Calu3 (cell line): Measurements from ENCODE around the gene BUB1B. TPM values are rescaled to one million over a fixed set of nuclear protein-coding genes. Genes with fewer than 3 reads are reported as not detected.

ENCODE experiments used
- BruUV-seq: library from RNA; stranded (reverse); fragments of 400-500 nt; replicated peaks from 2 replicates; lab custom pipeline; 2021; lab: Mats Ljungman, UMichigan
- CTCF ChIA-PET: fragments of 300-600 bp; sonication (Branson Sonifier 250); formaldehyde crosslinking; loops from one replicate; lab custom pipeline; 2022; ENCODE audit warnings: antibody characterized with exemption; lab: Charles Lee
- DNase-seq: peaks from one replicate; pipeline ENCODE4 v3.0.0; 2022
- H3K27ac Mint-ChIP-seq: one replicate; pipeline ENCODE4 v1.8.0; 2022; ENCODE audit warnings: mixed read lengths; ENCODE audit not compliant: unreplicated experiment
- H3K27me3 Mint-ChIP-seq: one replicate; pipeline ENCODE4 v1.8.0; 2022; ENCODE audit warnings: mixed read lengths; ENCODE audit not compliant: unreplicated experiment
- H3K36me3 Mint-ChIP-seq: one replicate; pipeline ENCODE4 v1.8.0; 2022; ENCODE audit warnings: mild to moderate bottlenecking, moderate library complexity, mixed read lengths; ENCODE audit not compliant: insufficient read depth, unreplicated experiment
- H3K4me1 Mint-ChIP-seq: one replicate; pipeline ENCODE4 v1.8.0; 2022; ENCODE audit warnings: mild to moderate bottlenecking, low read depth, mixed read lengths; ENCODE audit not compliant: unreplicated experiment
- H3K4me3 Mint-ChIP-seq: one replicate; pipeline ENCODE4 v1.8.0; 2022; ENCODE audit warnings: mild to moderate bottlenecking, low read depth, moderate library complexity, mixed read lengths; ENCODE audit not compliant: unreplicated experiment
- H3K9me3 Mint-ChIP-seq: one replicate; pipeline ENCODE4 v1.8.0; 2022; ENCODE audit warnings: low read depth, mixed read lengths; ENCODE audit not compliant: unreplicated experiment
- CTCF ChIP-seq: fragments of 200-600 bp; IDR thresholded peaks from one replicate; pipeline ENCODE4 v1.8.0; 2022; ENCODE audit warnings: antibody characterized with exemption; ENCODE audit not compliant: unreplicated experiment
- intact Hi-C: fragments of 100-400 bp; cut with micrococcal nuclease; formaldehyde crosslinking; loops from one replicate; pipeline ENCODE4 v1.10.0; 2022; ENCODE audit not compliant: unreplicated experiment
- total RNA-seq: library from RNA; stranded (reverse); gene quantifications from 2 replicates; pipeline ENCODE4 v1.2.3, GENCODE V29; 2022

BUB1B gene
- total RNA-seq, 1 experiment from 2014 or later: 41.8 TPM

- Mint-ChIP-seq H3K9me3 (no peaks in the 10 kb centered on the region), H3K4me1 (no peaks in the 10 kb centered on the region), H3K36me3 (peaks cover 3% of the 10 kb centered on the region), H3K4me3 (no peak overlapping the region), H3K27ac (no peak overlapping the region), H3K27me3 (no peaks in the 10 kb centered on the region)
- DNase-seq: no peak
- CTCF ChIA-PET: no interaction called here
- no TSS peak for BruUV-seq
- TF ChIP-seq CTCF: no peak
- intact Hi-C loops: no loop called here
These were observed 97.0 kb downstream of the BUB1B start for GRCh38 chr15:40257656-40258450.

- no peak overlapping the region for H3K4me3 Mint-ChIP-seq
- TF ChIP-seq CTCF: no peak
- H3K36me3 Mint-ChIP-seq: no peaks in the 10 kb centered on the region
- H3K27me3 Mint-ChIP-seq: no peaks in the 10 kb centered on the region
- no peak for DNase-seq
- intact Hi-C loops: no loop called here
- no peaks in the 10 kb centered on the region for H3K4me1 Mint-ChIP-seq
- BruUV-seq: no TSS peak
- CTCF ChIA-PET: no interaction called here
- no peaks in the 10 kb centered on the region for H3K9me3 Mint-ChIP-seq
- H3K27ac Mint-ChIP-seq: no peak overlapping the region
These were observed 97.7 kb downstream of the BUB1B start for GRCh38 chr15:40258544-40258943.

GRCh38 chr15:40259021-40259420, 98.2 kb downstream of the BUB1B start:
- no peak for DNase-seq
- no peak overlapping the region for H3K4me3 Mint-ChIP-seq
- H3K27me3 Mint-ChIP-seq: no peaks in the 10 kb centered on the region
- BruUV-seq: no TSS peak
- intact Hi-C loops: no loop called here
- H3K4me1 Mint-ChIP-seq: no peaks in the 10 kb centered on the region
- no peaks in the 10 kb centered on the region for H3K9me3 Mint-ChIP-seq
- no peaks in the 10 kb centered on the region for H3K36me3 Mint-ChIP-seq
- H3K27ac Mint-ChIP-seq: no peak overlapping the region
- CTCF ChIA-PET: no interaction called here
- TF ChIP-seq CTCF: no peak

GRCh38 chr15:40263024-40263754, 102.3 kb downstream of the BUB1B start:
- H3K4me3 Mint-ChIP-seq: no peak overlapping the region
- no peaks in the 10 kb centered on the region for H3K27me3 Mint-ChIP-seq
- no TSS peak for BruUV-seq
- no peaks in the 10 kb centered on the region for H3K36me3 Mint-ChIP-seq
- intact Hi-C loops: no loop called here
- no peaks in the 10 kb centered on the region for H3K4me1 Mint-ChIP-seq
- no peak for DNase-seq
- CTCF ChIA-PET: interaction anchor here (0.5 kb wide), 1 partner anchor 83 kb away, joined by 10 read pairs; no protein-coding TSS in a partner anchor
- H3K27ac Mint-ChIP-seq: no peak overlapping the region
- no peaks in the 10 kb centered on the region for H3K9me3 Mint-ChIP-seq
- TF ChIP-seq CTCF: no peak
